Fibroblast of lung (primary cell): ENCODE measurements around the gene RALGAPB. TPM values are rescaled to one million over a fixed set of nuclear protein-coding genes. Genes with fewer than 3 reads are reported as not detected.

Experiments used
- DNase-seq, 2 donors: peaks; one replicate each; pipeline versions ENCODE4 v3.0.0 to v3.0.0-alpha.2; 2010; ENCODE audit warnings: low read depth in 2 of 2
- H2AFZ ChIP-seq: 2 replicates; pipeline ENCODE4 v1.5.1; 2012; ENCODE audit warnings: low read length, control low read depth, inconsistent platforms
- H3K27ac ChIP-seq: 2 replicates; pipeline ENCODE4 v1.5.1; 2011; ENCODE audit warnings: low read length, control low read depth; ENCODE audit not compliant: insufficient read depth
- H3K27me3 ChIP-seq: 2 replicates; pipeline ENCODE4 v1.5.1; 2011; ENCODE audit warnings: mild to moderate bottlenecking, low read length; ENCODE audit not compliant: control insufficient read depth, insufficient read depth
- H3K36me3 ChIP-seq: 2 replicates; pipeline ENCODE4 v1.5.1; 2011; ENCODE audit warnings: low read length; ENCODE audit not compliant: control insufficient read depth, insufficient read depth
- H3K4me1 ChIP-seq: 2 replicates; pipeline ENCODE4 v1.5.1; 2011; ENCODE audit warnings: low read length; ENCODE audit not compliant: control insufficient read depth, insufficient read depth; ENCODE audit errors: extremely low read depth
- H3K4me2 ChIP-seq: 2 replicates; pipeline ENCODE4 v1.5.1; 2011; ENCODE audit warnings: low read length, control low read depth; ENCODE audit not compliant: insufficient read depth; ENCODE audit errors: extremely low read depth
- H3K4me3 ChIP-seq, 4 experiments: fragments of 200-600 bp in 1 of 4; sonication (generic) in 1 of 4; replicated peaks in 1 of 4; 2 replicates each; pipeline ENCODE4 v1.5.1; 2011 to 2016; ENCODE audit warnings: low read length in 4 of 4, low read depth in 3 of 4, mild to moderate bottlenecking in 3 of 4, control low read depth in 2 of 4, inconsistent platforms in 1 of 4, mixed read lengths in 1 of 4; ENCODE audit not compliant: insufficient read depth in 1 of 4; ENCODE audit errors: control extremely low read depth in 1 of 4
- H3K79me2 ChIP-seq: 2 replicates; pipeline ENCODE4 v1.5.1; 2012; ENCODE audit warnings: mild to moderate bottlenecking, low read length, inconsistent platforms; ENCODE audit not compliant: control insufficient read depth, insufficient read depth
- H3K9ac ChIP-seq: 2 replicates; pipeline ENCODE4 v1.5.1; 2011; ENCODE audit warnings: mild to moderate bottlenecking, low read length, control low read depth; ENCODE audit not compliant: insufficient read depth
- H3K9me3 ChIP-seq: 2 replicates; pipeline ENCODE4 v1.5.1; 2012; ENCODE audit warnings: low read depth, low read length; ENCODE audit not compliant: control insufficient read depth, insufficient read depth
- H4K20me1 ChIP-seq: 2 replicates; pipeline ENCODE4 v1.5.1; 2011; ENCODE audit warnings: low read length; ENCODE audit not compliant: control insufficient read depth, insufficient read depth; ENCODE audit errors: extremely low read depth
- EZH2 ChIP-seq: IDR thresholded peaks from 2 replicates; pipeline ENCODE4 v1.5.1; 2012; ENCODE audit warnings: low read length, control low read depth, mild to moderate bottlenecking; ENCODE audit errors: missing control alignments
- polyA plus RNA-seq, 2 donors: library from polyadenylated mRNA; depleted of rRNA in 1 of 2; stranded (reverse) in 1 of 2; unstranded in 1 of 2; fragments of >200 nt; gene quantifications; 2 replicates each; pipeline ENCODE4 v1.2.1, GENCODE V29; 2011 to 2012; ENCODE audit warnings: missing spikeins in 1 of 2
- total RNA-seq: library from RNA; depleted of rRNA; stranded (reverse); fragments of >200 nt; gene quantifications from 2 replicates; pipeline ENCODE4 v1.2.1, GENCODE V29; 2014
- TF ChIP-seq, protein P1 (sequence below), 2 donors: IDR thresholded peaks in 1 of 2; conservative IDR thresholded peaks in 1 of 2; 1 replicate in 1 of 2; 2 replicates in 1 of 2; pipeline ENCODE4 v1.5.1; 2011 to 2012; ENCODE audit warnings: low read length in 2 of 2, control low read depth in 1 of 2, inconsistent platforms in 1 of 2, low read depth in 1 of 2, mild to moderate bottlenecking in 1 of 2

Gene RALGAPB
- total and polyA plus RNA-seq, 2 donors (not counting 1 experiment from before 2014, with no cell fraction given): 19.5 to 31.4 TPM

DNA sequence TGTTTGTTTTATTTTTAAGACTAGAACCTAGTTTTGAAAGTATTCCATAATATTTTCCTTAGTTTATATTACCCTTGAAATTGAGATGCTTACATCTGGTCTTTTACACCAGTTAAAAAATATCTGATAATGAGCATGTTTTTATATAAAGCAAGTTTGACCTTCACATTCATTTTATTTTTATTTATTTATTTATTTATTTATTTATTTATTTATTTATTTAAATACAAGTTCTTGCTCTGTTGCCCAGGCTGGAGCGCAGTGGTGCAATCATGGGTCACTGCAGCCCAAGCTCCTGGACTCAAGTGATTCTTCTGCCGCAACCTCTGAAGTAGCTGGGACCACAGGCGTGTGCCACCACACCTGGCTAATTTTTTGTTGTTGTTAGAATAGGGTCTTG, 55.5 kb downstream of the RALGAPB start:
- no peak for DNase-seq
- H3K4me3 ChIP-seq: no peak overlapping the region
- no peaks in the 10 kb centered on the region for H3K79me2 ChIP-seq

GRCh38 chr20:38531021-38531420, 58.4 kb downstream of the RALGAPB start:
- no peaks in the 10 kb centered on the region for H3K4me1 ChIP-seq
- H3K27me3 ChIP-seq: no peaks in the 10 kb centered on the region
- H2AFZ ChIP-seq: no peak overlapping the region
- H3K9ac ChIP-seq: no peak overlapping the region
- H3K36me3 ChIP-seq: peaks cover 11% of the 10 kb centered on the region
- H4K20me1 ChIP-seq: no peaks in the 10 kb centered on the region
- no peak overlapping the region for H3K27ac ChIP-seq
- no peaks in the 10 kb centered on the region for H3K79me2 ChIP-seq
- H3K4me2 ChIP-seq: no peak overlapping the region
- DNase-seq: no peak
- no peak for TF ChIP-seq EZH2
- TF ChIP-seq, protein P1, sequence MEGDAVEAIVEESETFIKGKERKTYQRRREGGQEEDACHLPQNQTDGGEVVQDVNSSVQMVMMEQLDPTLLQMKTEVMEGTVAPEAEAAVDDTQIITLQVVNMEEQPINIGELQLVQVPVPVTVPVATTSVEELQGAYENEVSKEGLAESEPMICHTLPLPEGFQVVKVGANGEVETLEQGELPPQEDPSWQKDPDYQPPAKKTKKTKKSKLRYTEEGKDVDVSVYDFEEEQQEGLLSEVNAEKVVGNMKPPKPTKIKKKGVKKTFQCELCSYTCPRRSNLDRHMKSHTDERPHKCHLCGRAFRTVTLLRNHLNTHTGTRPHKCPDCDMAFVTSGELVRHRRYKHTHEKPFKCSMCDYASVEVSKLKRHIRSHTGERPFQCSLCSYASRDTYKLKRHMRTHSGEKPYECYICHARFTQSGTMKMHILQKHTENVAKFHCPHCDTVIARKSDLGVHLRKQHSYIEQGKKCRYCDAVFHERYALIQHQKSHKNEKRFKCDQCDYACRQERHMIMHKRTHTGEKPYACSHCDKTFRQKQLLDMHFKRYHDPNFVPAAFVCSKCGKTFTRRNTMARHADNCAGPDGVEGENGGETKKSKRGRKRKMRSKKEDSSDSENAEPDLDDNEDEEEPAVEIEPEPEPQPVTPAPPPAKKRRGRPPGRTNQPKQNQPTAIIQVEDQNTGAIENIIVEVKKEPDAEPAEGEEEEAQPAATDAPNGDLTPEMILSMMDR (conservative IDR thresholded peaks at IDR 0.05 in 1 of 2, IDR thresholded peaks at IDR 0.05 in 1 of 2; ENCODE audit: low read depth in 1 of 2, low read length in 2 of 2): no peak
- H3K9me3 ChIP-seq: no peaks in the 10 kb centered on the region
- no peak overlapping the region for H3K4me3 ChIP-seq

More for the DNA sequence above, 55.5 kb downstream of the RALGAPB start:
- Histone ChIP-seq H3K4me2 (no peak overlapping the region), H3K9ac (no peak overlapping the region), H4K20me1 (no peaks in the 10 kb centered on the region), H3K36me3 (peaks cover 5% of the 10 kb centered on the region), H2AFZ (no peak overlapping the region), H3K4me1 (no peaks in the 10 kb centered on the region), H3K9me3 (no peaks in the 10 kb centered on the region), H3K27ac (no peak overlapping the region), H3K27me3 (no peaks in the 10 kb centered on the region)
- no peak for TF ChIP-seq EZH2
- TF ChIP-seq, protein P1 (conservative IDR thresholded peaks at IDR 0.05 in 1 of 2, IDR thresholded peaks at IDR 0.05 in 1 of 2; ENCODE audit: low read depth in 1 of 2, low read length in 2 of 2): no peak

DNA sequence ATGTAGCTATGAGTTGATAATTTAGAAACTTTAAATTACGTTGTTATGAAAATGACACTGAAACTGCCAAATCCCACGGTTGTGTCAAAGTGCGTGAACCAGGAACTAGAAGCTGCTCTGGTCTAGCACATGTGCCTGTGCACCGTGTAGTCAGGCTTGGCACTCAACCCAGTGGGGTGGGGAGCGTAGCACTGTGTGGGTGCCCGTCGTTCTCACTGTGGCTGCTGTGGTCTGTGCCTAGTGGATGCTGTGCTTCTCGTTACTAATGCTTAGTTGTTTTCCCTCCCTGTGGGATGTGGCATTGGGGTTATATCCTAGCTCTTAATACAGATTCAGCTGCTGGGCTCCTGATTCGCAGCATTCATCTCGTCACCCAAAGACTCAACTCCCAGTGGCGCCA, 62.1 kb downstream of the RALGAPB start:
- H3K9ac ChIP-seq: no peak overlapping the region
- H3K27me3 ChIP-seq: no peaks in the 10 kb centered on the region
- no peaks in the 10 kb centered on the region for H3K9me3 ChIP-seq
- TF ChIP-seq, protein P1 (conservative IDR thresholded peaks at IDR 0.05 in 1 of 2, IDR thresholded peaks at IDR 0.05 in 1 of 2; ENCODE audit: low read depth in 1 of 2, low read length in 2 of 2): no peak
- TF ChIP-seq EZH2: no peak
- no peak overlapping the region for H3K4me3 ChIP-seq
- no peak overlapping the region for H2AFZ ChIP-seq
- no peak for DNase-seq
- H3K4me2 ChIP-seq: no peak overlapping the region
- H3K27ac ChIP-seq: no peak overlapping the region
- no peaks in the 10 kb centered on the region for H3K79me2 ChIP-seq
- H4K20me1 ChIP-seq: no peaks in the 10 kb centered on the region
- peaks cover 11% of the 10 kb centered on the region for H3K36me3 ChIP-seq
- no peaks in the 10 kb centered on the region for H3K4me1 ChIP-seq
